ENCODE results near the gene GJE1. TPM values are rescaled to one million over a fixed set of nuclear protein-coding genes. Genes with fewer than 3 reads are reported as not detected.

GJE1 gene
- total RNA-seq, 2 donors from 2014 or later, result not detected

- 92% methylated on average over 4 of the region's 4 CpGs for WGBS
- H3K9me3 ChIP-seq, result no peaks in the 10 kb centered on the region
- no peaks in the 10 kb centered on the region for H3K27me3 ChIP-seq (replicated peaks; ENCODE audit: insufficient read depth)
- intact Hi-C loops (cut with DNase I), result no loop called here
- H3K4me3 ChIP-seq, result no peak overlapping the region
- DNase-seq (ENCODE audit: low spot score), result no peak
- H3K36me3 ChIP-seq, result no peaks in the 10 kb centered on the region
- H3K4me1 ChIP-seq (replicated peaks), result no peaks in the 10 kb centered on the region
- no peak overlapping the region for H3K27ac ChIP-seq
- no peak for TF ChIP-seq POLR2AphosphoS5 (IDR thresholded peaks at IDR 0.05)
- no peak for TF ChIP-seq POLR2A (IDR thresholded peaks at IDR 0.05)
- no peak for TF ChIP-seq CTCF (IDR thresholded peaks at IDR 0.05)
Observed at GRCh38 chr6:142165227-142165626, 32.5 kb downstream of the GJE1 start.

DNA sequence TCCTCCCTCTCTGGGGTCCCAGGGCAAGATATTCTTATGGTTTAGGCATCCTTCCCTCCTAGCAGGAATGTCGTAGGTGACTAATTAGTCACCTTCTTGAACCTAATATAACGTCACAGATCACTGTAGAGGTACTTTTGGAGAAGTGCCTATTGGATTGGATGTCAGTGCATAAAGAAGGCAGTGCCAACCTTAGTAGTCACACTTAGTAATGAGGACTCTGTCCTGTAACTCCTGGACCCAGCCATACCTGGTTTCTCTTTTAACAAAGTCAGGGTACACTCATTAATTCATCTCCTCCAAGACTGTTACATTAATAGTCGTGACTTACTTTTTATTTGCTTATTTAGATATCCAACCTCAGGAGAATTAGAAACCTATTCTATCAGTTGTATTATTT, 34.3 kb downstream of the GJE1 start:
- TF ChIP-seq POLR2A (IDR thresholded peaks at IDR 0.05) (no peak), CTCF (IDR thresholded peaks at IDR 0.05) (no peak), POLR2AphosphoS5 (IDR thresholded peaks at IDR 0.05) (no peak)
- no peaks in the 10 kb centered on the region for H3K9me3 ChIP-seq
- H3K27me3 ChIP-seq (replicated peaks; ENCODE audit: insufficient read depth), result no peaks in the 10 kb centered on the region
- intact Hi-C loops (cut with DNase I), result no loop called here
- H3K4me3 ChIP-seq, result no peak overlapping the region
- H3K4me1 ChIP-seq (replicated peaks), result no peaks in the 10 kb centered on the region
- DNase-seq (ENCODE audit: low spot score), result no peak
- H3K27ac ChIP-seq, result no peak overlapping the region
- no peaks in the 10 kb centered on the region for H3K36me3 ChIP-seq
- WGBS, result 83% methylated on average over 3 of the region's 3 CpGs

DNA sequence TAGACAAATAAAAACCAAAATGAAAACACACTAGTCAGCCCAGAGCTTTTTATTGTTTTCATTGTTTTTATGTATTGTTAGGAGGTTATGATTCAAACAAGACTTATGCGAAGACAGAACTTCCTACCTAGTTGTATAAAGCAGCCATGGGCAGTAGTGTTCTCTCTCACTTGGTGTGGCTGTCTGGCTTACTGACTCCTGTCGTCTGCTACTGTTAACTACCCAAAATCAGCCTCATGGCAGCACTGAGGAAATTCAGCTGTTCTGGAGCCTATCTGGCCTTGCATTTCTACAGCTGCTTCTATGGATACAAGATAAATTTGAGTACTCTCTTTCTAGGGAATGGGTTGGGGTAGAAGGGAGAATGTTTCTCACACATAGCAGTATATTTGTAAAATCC, 34.8 kb downstream of the GJE1 start:
- H3K9me3 ChIP-seq, result no peaks in the 10 kb centered on the region
- DNase-seq (ENCODE audit: low spot score), result no peak
- no peaks in the 10 kb centered on the region for H3K36me3 ChIP-seq
- no peak overlapping the region for H3K27ac ChIP-seq
- no peak for TF ChIP-seq POLR2AphosphoS5 (IDR thresholded peaks at IDR 0.05)
- TF ChIP-seq POLR2A (IDR thresholded peaks at IDR 0.05), result no peak
- TF ChIP-seq CTCF (IDR thresholded peaks at IDR 0.05), result no peak
- intact Hi-C loops (cut with DNase I), result no loop called here
- no peaks in the 10 kb centered on the region for H3K4me1 ChIP-seq (replicated peaks)
- no peaks in the 10 kb centered on the region for H3K27me3 ChIP-seq (replicated peaks; ENCODE audit: insufficient read depth)
- no peak overlapping the region for H3K4me3 ChIP-seq
- 66% methylated on average over 2 of the region's 2 CpGs for WGBS

GRCh38 chr6:142171351-142171750, 38.6 kb downstream of the GJE1 start:
- H3K4me1 ChIP-seq (replicated peaks), result no peaks in the 10 kb centered on the region
- no peaks in the 10 kb centered on the region for H3K36me3 ChIP-seq
- no peak for DNase-seq (ENCODE audit: low spot score)
- no peaks in the 10 kb centered on the region for H3K9me3 ChIP-seq
- no peak overlapping the region for H3K27ac ChIP-seq
- H3K27me3 ChIP-seq (replicated peaks; ENCODE audit: insufficient read depth), result no peaks in the 10 kb centered on the region
- no peak for TF ChIP-seq POLR2AphosphoS5 (IDR thresholded peaks at IDR 0.05)
- no peak for TF ChIP-seq CTCF (IDR thresholded peaks at IDR 0.05)
- no peak for TF ChIP-seq POLR2A (IDR thresholded peaks at IDR 0.05)
- H3K4me3 ChIP-seq, result no peak overlapping the region
- intact Hi-C loops (cut with DNase I), result no loop called here

GRCh38 chr6:142172758-142173157, 40.0 kb downstream of the GJE1 start:
- H3K36me3 ChIP-seq, result no peaks in the 10 kb centered on the region

More at GRCh38 chr6:142172758-142173157, 40.0 kb downstream of the GJE1 start:
- Histone ChIP-seq H3K9me3 (no peaks in the 10 kb centered on the region), H3K4me3 (no peak overlapping the region), H3K27me3 (replicated peaks; ENCODE audit: insufficient read depth) (no peaks in the 10 kb centered on the region), H3K27ac (no peak overlapping the region), H3K4me1 (replicated peaks) (no peaks in the 10 kb centered on the region)
- no peak for TF ChIP-seq CTCF (IDR thresholded peaks at IDR 0.05)
- TF ChIP-seq POLR2A (IDR thresholded peaks at IDR 0.05), result no peak
- no peak for TF ChIP-seq POLR2AphosphoS5 (IDR thresholded peaks at IDR 0.05)
- DNase-seq (ENCODE audit: low spot score), result no peak
- intact Hi-C loops (cut with DNase I), result no loop called here

Measured in prostate gland (tissue), 2 donors.